K562 (cell line): ENCODE data around the gene IPP. TPM values are rescaled to one million over a fixed set of nuclear protein-coding genes. Genes with fewer than 3 reads are reported as not detected.

ENCODE experiments used
- C11orf30 ChIP-seq: fragments of 450-650 bp; IDR thresholded peaks from 2 replicates; pipeline ENCODE4 v1.6.1; 2016; ENCODE audit warnings: low read depth, mild to moderate bottlenecking
- CCNT2 ChIP-seq: IDR thresholded peaks from 2 replicates; pipeline ENCODE4 v1.6.1; 2011; ENCODE audit warnings: borderline replicate concordance, low read depth, mild to moderate bottlenecking, moderate library complexity, mixed read lengths, low read length; ENCODE audit not compliant: insufficient read length; ENCODE audit errors: extremely low read depth
- GATAD2A ChIP-seq: fragments of 450-650 bp; IDR thresholded peaks from 2 replicates; pipeline ENCODE4 v1.6.1; 2017
- MBD2 ChIP-seq: sonication (generic); IDR thresholded peaks from 2 replicates; pipeline ENCODE4 v1.6.1; 2016; ENCODE audit warnings: low read depth, borderline replicate concordance
- NELFE ChIP-seq: IDR thresholded peaks from 2 replicates; pipeline ENCODE4 v1.6.1; 2011; ENCODE audit warnings: mild to moderate bottlenecking; ENCODE audit not compliant: insufficient read depth, insufficient read length
- NR4A1 ChIP-seq, 2 experiments: fragments of 250-450 bp in 1 of 2; fragments of 450-650 bp in 1 of 2; sonication (Bioruptor Pico) in 1 of 2; IDR thresholded peaks; 2 replicates each; pipeline versions ENCODE4 v1.4.0 to v1.6.1; 2016 to 2020; ENCODE audit warnings: mild to moderate bottlenecking in 2 of 2, missing compliant biosample characterization in 1 of 2, missing genetic modification characterization in 1 of 2, moderate library complexity in 1 of 2
- RBM17 ChIP-seq: fragments of 200-400 bp; formaldehyde crosslinking; IDR thresholded peaks from 2 replicates; pipeline ENCODE4 v1.6.1; 2017; ENCODE audit warnings: low read depth, mild to moderate bottlenecking, low read length, borderline replicate concordance
- SMAD2 ChIP-seq: fragments of 150-350 bp; IDR thresholded peaks from 2 replicates; pipeline ENCODE4 v1.6.1; 2014; ENCODE audit warnings: low read depth, mild to moderate bottlenecking, low read length
- polyA plus RNA-seq, 8 experiments: library from polyadenylated mRNA; depleted of rRNA in 4 of 8; stranded (reverse) in 5 of 8; unstranded in 3 of 8; fragments of >200 nt; fragmentation: Nextera tagmentation in 2 of 8; fragmentation: Illumina TruSeq in 1 of 8; extraction: Ambion mirVana in 2 of 8; extraction: Trizol in 1 of 8; gene quantifications; 2 replicates each; pipeline versions ENCODE4 v1.2.1 to v1.2.3, GENCODE V29; 2011 to 2014; ENCODE audit warnings: inconsistent platforms in 1 of 8, missing spikeins in 1 of 8
- total RNA-seq, 7 experiments: library from RNA; depleted of rRNA in 6 of 7; stranded (reverse); fragments of >200 nt in 6 of 7; fragmentation: Illumina TruSeq in 2 of 7; extraction: Trizol in 2 of 7; gene quantifications; 2 replicates each; pipeline versions ENCODE4 v1.2.1 to v1.2.3, GENCODE V29; 2011 to 2021; ENCODE audit warnings: low replicate concordance in 1 of 7
- TF ChIP-seq, protein P1 (sequence below): fragments of 450-650 bp; IDR thresholded peaks from 2 replicates; pipeline ENCODE4 v1.6.1; 2016; ENCODE audit warnings: low read depth
- TF ChIP-seq, protein P2 (sequence below): fragments of 150-350 bp; IDR thresholded peaks from 2 replicates; pipeline ENCODE4 v1.6.1; 2014; ENCODE audit warnings: low read depth, mild to moderate bottlenecking, low read length, borderline replicate concordance
- TF ChIP-seq, protein P3 (sequence below): sonication (generic); formaldehyde crosslinking; IDR thresholded peaks from 2 replicates; pipeline ENCODE4 v1.8.1; 2023; ENCODE audit warnings: mild to moderate bottlenecking, missing genetic modification reagents, moderate library complexity

IPP gene
- total and polyA plus RNA-seq, 9 of the 15 experiments (the other 6 are each of a cell fraction or from before 2014, with no cell fraction given), result 6.9 to 15.1 (median 9.7) TPM

DNA sequence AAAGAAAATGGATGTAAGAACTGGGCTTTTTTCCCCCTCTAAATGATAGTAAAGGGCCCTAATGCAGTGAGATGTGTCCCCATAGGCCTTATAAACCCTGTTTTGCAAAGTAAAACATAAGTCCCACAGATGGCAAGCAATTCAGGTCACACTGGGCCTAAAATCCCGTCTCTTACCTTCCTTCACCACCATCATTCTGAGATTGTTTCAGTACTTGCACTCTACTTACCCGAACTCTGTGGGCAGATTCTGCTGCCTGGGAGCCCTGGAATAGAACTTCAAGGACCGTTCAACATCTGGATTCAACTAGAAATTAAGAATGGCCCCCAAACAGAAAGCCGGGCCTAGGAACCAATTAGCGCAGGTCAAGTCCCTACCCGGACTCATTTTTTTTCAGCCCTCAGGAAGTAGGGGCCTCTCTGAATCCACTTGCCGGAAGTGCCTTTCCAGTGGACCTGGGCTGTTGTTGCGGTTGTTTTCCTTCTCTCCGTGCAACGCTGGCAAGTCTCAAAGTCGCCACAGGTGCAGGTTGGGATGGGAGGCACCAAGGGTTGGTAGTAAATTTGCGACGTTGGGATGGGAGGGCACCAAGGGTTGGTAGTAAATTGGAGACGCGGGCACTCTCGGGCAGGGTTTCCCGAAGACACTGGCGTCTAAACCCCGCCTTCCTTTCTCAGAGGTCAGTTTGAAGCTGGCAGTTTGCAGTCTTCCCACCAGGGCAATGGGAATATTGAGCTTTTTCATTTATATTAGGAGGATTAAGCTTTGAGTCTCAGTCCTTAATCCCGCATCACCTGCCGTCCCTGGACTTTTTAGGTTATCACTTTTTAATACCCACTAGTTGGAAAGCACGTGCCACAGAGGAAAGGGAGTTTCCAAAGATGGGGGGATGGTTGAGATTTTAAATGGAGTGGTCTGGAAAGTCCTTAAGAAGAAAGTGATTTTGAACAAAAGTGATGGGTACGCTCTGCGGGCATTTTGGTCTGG lies 62.4 kb downstream of the IPP start, which contains the start of gene TMEM69 (continued):
- TF ChIP-seq SMAD2 (no peak), MBD2 (peak; percentile 85; the same call in 1 of the 2 replicates), C11orf30 (peak; percentile 94), NR4A1 (CRISPR knock-in tag; IDR thresholded peaks at IDR 0.05) (no peak), NR4A1 (tag; IDR thresholded peaks at IDR 0.05) (0 out of 2 replicates have a peak, but pooled peaks have one; percentile 35), CCNT2 (no peak), GATAD2A (peak; percentile 72; the same call in 1 of the 2 replicates), NELFE (no peak), RBM17 (no peak)
- TF ChIP-seq, protein P1, sequence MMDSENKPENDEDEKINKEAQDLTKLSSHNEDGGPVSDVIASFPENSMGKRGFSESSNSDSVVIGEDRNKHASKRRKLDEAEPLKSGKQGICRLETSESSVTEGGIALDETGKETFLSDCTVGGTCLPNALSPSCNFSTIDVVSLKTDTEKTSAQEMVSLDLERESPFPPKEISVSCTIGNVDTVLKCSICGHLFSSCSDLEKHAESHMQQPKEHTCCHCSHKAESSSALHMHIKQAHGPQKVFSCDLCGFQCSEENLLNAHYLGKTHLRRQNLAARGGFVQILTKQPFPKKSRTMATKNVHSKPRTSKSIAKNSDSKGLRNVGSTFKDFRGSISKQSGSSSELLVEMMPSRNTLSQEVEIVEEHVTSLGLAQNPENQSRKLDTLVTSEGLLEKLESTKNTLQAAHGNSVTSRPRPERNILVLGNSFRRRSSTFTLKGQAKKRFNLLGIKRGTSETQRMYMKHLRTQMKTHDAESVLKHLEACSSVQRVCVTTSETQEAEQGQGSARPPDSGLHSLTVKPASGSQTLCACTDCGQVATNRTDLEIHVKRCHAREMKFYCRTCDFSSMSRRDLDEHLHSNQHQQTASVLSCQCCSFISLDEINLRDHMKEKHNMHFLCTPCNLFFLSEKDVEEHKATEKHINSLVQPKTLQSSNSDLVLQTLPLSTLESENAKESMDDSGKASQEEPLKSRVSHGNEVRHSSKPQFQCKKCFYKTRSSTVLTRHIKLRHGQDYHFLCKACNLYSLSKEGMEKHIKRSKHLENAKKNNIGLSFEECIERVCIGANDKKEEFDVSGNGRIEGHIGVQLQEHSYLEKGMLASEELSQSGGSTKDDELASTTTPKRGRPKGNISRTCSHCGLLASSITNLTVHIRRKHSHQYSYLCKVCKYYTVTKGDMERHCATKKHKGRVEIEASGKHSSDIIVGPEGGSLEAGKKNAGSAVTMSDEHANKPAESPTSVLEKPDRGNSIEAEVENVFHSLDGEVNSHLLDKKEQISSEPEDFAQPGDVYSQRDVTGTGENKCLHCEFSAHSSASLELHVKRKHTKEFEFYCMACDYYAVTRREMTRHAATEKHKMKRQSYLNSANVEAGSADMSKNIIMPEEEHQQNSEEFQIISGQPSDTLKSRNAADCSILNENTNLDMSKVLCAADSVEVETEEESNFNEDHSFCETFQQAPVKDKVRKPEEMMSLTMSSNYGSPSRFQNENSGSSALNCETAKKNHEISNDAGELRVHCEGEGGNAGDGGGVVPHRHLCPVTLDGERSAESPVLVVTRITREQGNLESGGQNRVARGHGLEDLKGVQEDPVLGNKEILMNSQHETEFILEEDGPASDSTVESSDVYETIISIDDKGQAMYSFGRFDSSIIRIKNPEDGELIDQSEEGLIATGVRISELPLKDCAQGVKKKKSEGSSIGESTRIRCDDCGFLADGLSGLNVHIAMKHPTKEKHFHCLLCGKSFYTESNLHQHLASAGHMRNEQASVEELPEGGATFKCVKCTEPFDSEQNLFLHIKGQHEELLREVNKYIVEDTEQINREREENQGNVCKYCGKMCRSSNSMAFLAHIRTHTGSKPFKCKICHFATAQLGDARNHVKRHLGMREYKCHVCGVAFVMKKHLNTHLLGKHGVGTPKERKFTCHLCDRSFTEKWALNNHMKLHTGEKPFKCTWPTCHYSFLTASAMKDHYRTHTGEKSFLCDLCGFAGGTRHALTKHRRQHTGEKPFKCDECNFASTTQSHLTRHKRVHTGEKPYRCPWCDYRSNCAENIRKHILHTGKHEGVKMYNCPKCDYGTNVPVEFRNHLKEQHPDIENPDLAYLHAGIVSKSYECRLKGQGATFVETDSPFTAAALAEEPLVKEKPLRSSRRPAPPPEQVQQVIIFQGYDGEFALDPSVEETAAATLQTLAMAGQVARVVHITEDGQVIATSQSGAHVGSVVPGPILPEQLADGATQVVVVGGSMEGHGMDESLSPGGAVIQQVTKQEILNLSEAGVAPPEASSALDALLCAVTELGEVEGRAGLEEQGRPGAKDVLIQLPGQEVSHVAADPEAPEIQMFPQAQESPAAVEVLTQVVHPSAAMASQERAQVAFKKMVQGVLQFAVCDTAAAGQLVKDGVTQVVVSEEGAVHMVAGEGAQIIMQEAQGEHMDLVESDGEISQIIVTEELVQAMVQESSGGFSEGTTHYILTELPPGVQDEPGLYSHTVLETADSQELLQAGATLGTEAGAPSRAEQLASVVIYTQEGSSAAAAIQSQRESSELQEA, result peak; percentile 7; the same call in 1 of the 2 replicates
- TF ChIP-seq, protein P2, sequence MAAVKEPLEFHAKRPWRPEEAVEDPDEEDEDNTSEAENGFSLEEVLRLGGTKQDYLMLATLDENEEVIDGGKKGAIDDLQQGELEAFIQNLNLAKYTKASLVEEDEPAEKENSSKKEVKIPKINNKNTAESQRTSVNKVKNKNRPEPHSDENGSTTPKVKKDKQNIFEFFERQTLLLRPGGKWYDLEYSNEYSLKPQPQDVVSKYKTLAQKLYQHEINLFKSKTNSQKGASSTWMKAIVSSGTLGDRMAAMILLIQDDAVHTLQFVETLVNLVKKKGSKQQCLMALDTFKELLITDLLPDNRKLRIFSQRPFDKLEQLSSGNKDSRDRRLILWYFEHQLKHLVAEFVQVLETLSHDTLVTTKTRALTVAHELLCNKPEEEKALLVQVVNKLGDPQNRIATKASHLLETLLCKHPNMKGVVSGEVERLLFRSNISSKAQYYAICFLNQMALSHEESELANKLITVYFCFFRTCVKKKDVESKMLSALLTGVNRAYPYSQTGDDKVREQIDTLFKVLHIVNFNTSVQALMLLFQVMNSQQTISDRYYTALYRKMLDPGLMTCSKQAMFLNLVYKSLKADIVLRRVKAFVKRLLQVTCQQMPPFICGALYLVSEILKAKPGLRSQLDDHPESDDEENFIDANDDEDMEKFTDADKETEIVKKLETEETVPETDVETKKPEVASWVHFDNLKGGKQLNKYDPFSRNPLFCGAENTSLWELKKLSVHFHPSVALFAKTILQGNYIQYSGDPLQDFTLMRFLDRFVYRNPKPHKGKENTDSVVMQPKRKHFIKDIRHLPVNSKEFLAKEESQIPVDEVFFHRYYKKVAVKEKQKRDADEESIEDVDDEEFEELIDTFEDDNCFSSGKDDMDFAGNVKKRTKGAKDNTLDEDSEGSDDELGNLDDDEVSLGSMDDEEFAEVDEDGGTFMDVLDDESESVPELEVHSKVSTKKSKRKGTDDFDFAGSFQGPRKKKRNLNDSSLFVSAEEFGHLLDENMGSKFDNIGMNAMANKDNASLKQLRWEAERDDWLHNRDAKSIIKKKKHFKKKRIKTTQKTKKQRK, result peak; percentile 39; the same call in 1 of the 2 replicates
- TF ChIP-seq, protein P3, sequence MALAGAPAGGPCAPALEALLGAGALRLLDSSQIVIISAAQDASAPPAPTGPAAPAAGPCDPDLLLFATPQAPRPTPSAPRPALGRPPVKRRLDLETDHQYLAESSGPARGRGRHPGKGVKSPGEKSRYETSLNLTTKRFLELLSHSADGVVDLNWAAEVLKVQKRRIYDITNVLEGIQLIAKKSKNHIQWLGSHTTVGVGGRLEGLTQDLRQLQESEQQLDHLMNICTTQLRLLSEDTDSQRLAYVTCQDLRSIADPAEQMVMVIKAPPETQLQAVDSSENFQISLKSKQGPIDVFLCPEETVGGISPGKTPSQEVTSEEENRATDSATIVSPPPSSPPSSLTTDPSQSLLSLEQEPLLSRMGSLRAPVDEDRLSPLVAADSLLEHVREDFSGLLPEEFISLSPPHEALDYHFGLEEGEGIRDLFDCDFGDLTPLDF (CRISPR knock-in tag), result no peak
